Left cardiac atrium (tissue), 4 donors: Measurements from ENCODE around the gene LRRC7. TPM values are rescaled to one million over a fixed set of nuclear protein-coding genes. Genes with fewer than 3 reads are reported as not detected.
"Not testable (repeated sequence)": the region's sequence is repeated elsewhere in the genome, so short reads cannot be mapped to it uniquely, and the experiment has no call there.

ENCODE experiments used
- ATAC-seq, 2 donors: fragments of 200-7000 bp; cut with Tn5 transposase; one replicate each; pipeline ENCODE4 v1.9.1; 2020; ENCODE audit warnings: mild to moderate bottlenecking in 2 of 2, moderate library complexity in 2 of 2
- DNase-seq: peaks from one replicate; pipeline ENCODE4 v3.0.0-alpha.2; 2020
- intact Hi-C, 2 donors: fragments of 100-400 bp; cut with DNase I; formaldehyde crosslinking; loops; one replicate each; pipeline versions ENCODE4 v1.14.1 to v1.15.1; 2022 to 2023
- total RNA-seq, 2 donors: library from RNA; stranded (reverse); fragmentation: NEBNext Ultra II Directional; extraction: Animal tissue kit (Norgen Biotek cat#: 25700); gene quantifications; one replicate each; pipeline ENCODE4 v1.2.1, GENCODE V29; 2021
- donor health status: DM: no; HTN: yes; CAD: no.
- donor health status: DM: no; HTN: yes; CAD: no; lungs with severe emphysema.
- donor health status: DM: yes; HTN: yes; CAD: no.
- donor health status: Dilated cardiomyopathy.

LRRC7 gene
- total RNA-seq, 2 donors from 2014 or later = 5.7 to 6.2 TPM

DNA sequence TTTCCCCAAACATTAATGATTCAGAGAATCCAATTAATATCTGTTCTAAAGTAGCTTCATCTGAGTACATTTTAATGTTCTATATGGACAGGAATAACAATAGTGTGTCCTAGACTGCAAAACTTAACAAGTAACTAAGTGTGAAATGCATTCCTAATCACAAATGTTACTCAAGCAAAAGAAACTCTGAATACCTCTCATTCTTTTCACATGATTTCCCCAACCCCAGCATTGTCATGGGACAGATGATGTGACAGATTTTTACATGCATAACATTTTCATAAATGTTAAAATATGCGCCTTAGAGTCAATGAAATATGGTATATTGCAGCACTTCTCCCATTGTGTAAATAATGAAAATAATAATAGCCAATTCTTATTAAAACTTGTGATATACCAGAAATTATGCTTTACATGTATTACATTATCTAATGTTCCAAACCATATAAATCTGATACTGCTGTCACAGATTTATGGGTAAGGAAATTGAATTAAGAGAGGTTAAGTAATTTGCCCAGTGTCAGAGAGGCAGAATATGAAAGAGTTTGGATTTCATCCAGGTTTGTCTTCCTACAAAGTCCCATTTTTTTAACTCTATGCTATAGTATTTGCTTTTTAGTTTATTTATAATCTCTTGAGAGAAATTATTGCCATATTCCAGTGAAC is 269.4 kb downstream of the LRRC7 start:
- DNase-seq = no peak
- intact Hi-C loops = no loop called here
- ATAC-seq = no peak

DNA sequence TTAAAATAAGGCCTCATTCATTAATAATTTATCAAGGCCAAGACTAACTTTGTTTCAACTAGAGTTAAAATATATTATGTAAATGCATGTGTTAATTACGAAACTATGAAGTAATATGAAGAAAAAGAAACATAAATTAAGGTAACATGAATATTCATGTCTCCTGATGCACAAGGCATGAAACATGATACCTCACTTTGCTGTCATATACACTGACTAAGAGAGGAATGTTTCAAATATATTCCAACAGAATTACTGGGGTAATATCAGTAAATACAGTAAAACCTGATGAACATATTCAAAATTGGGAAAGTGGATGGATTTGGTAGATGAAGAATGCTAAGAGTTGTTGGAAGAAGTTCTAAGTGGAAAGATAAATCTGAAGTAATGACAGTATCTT is 274.6 kb downstream of the LRRC7 start:
- intact Hi-C loops = no loop called here
- no peak for ATAC-seq

DNA sequence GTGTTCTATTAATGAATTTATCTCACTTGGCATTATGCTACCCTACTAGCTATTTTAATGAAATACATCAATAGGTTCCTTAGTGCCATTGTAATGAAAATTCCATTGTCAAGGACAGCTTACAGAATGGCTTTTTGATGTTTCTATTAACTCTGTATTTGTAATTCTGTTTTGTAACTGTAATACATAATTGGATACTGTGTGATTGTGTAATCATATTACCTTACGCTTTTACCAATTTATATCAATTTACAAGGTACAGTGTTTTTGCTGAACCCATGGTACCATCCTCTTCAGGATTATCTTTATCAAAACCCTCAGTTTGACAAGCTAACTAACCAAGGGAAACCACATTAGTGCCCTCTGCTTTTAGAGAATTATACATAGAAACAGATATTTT is 277.9 kb downstream of the LRRC7 start:
- DNase-seq = no peak
- intact Hi-C loops = no loop called here
- no peak for ATAC-seq

More for the DNA sequence above, 274.6 kb downstream of the LRRC7 start:
- DNase-seq = no peak

DNA sequence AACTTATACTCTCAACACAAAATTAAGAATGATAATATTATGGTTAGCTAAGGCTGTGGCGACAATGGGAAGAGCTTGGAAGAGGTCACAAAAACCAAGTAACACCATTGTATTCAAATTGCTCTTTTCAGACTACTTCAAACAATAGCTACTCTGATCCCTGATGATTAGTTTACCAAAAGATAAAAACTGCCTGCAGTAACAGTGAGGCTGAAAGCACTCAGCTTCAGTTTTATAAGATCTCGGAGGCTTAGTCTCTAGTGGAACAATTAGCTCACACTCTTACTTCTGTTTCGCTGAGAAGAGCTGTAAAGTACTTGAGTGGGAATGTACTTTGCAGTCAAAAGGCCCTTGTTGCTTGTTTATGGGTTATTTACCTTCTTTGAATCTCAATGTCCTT is 278.5 kb downstream of the LRRC7 start:
- no peak for DNase-seq
- intact Hi-C loops = no loop called here
- ATAC-seq = no peak

DNA sequence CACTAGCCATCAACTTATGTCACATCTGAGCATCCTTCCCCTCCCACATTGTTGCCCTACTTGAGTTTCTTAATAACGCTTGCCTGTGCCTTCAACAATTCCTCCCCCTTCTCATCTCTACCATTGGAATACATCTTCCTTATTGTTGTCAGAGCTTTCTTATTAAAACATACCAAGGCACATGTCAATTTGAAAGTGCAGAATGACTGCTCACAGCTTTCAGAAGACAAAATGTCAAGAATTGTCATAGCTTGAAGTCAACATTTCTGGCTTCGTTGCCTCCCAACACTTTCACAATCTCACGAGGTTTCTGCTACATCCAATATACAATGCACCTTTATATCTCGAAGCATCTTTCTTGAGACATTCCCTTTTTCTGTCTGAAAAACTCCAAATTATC is 279.9 kb downstream of the LRRC7 start:
- ATAC-seq (no peak), DNase-seq (no peak)
- intact Hi-C loops = no loop called here

DNA sequence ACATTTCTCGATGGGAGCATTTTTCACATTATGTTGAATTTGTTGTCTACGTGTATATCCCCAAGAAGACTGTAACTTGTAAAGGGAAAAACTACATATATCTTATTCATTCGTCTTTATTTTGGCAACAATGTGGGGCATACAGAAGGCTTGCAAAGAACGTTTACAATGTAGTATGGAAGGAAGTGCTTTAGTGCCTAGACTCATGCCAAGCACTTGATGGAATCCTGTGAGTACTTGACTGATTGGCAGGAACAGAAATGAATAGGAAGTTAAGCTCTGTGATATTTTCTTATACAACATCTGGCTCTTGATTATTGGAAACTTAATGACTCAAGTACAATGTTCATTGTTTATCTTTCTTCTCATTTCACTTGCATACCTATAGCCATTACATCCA is 284.4 kb downstream of the LRRC7 start:
- intact Hi-C loops = no loop called here
- ATAC-seq = no peak
- no peak for DNase-seq

DNA sequence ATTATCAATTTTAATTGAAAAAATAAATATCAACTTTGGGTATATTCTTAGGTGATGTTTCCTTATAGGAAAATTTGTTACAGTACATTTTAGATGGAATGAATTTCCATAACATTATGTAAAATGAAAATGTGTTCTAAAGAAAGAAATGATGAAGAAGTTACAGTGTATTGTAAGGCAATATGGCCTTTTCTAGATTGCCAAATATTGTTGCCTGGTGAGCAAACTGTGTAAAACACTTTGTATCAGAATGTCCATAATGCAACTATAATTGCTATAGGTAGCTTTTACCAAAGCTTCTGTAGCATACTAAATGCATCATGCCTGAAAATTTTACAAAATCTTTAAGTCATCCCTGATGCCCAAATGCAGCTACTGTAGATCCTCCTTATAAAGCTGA is 285.0 kb downstream of the LRRC7 start:
- DNase-seq (no peak), ATAC-seq (no peak)
- intact Hi-C loops = no loop called here

DNA sequence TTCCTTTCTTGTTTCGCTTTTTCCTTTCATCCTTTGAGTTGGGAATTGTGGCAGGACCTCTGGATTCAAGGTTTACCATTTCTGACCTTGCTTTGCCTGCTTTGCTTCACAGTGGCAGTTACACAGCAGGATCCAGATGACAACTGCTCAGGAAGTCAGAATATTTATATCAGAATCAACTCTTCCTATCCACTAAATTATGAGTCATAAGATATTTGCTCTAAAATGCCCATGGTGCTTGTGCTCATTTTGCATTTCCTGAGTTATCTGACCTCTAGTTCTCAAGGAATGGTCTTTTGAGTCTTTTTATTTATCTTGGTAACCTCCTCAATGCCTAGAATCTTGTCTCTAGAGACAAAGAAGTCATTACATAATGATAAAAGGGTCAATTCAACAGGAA is 290.8 kb downstream of the LRRC7 start:
- no peak for ATAC-seq

DNA sequence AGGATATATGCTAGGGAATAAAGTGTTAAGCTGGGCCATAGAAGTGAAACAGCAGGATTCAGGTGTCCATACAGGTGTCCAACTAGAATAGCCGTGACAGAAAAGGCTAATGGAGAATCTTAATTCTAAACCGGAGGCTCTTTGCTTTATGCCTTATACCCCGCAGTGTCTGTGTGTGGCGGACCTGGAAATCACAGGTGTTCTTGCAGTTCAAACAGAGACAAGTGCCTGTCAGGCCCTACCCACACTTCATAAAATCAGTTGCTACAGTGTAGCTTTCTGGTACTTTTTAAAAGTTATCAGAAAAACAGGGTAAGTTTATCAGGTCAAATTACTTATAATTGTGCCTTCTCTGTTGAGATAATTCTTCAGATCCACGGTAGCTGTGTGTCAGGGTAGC is 293.9 kb downstream of the LRRC7 start:
- intact Hi-C loops = no loop called here
- no peak for DNase-seq
- ATAC-seq = no peak

More for the DNA sequence above, 290.8 kb downstream of the LRRC7 start:
- intact Hi-C loops = no loop called here
- DNase-seq = no peak

DNA sequence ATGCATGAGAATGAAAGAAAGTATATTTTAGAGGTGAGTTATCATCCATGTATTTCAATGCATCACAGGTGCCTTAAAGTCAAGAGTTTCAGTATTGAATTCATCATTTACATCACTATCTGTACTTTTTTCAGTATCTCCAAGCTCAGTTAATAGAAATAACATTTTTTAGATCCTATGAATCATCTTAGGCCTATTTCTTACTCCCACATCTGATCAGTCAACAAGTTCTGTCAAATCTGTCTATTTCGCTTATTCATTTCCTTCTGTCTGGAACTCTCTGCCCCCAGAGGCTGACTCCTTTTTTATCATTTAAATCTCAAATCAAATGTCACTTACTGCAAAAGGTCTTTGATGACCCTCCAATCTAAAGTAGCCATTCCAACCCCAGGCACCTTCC is 295.2 kb downstream of the LRRC7 start:
- no peak for ATAC-seq
- DNase-seq = no peak
- intact Hi-C loops = no loop called here

DNA sequence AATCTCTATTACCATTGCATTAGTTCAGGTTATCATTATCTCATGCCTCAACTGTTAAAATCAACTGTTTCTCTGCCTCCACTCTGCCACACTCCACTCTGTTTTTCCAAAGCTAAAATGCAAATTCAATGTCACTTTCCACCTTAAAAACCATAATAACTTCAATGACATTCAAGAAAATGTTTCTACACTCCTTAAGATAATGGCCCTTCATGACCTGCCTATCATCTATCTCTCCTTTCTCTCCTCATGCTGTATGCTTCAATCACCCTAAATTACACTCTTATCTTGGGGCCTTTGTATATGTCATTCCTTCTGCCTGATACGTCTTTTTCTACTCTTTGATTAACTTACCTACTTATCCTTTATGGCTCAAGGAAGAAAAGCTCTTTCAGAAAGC is 296.0 kb downstream of the LRRC7 start:
- intact Hi-C loops = no loop called here
- ATAC-seq = no peak
- DNase-seq = no peak

DNA sequence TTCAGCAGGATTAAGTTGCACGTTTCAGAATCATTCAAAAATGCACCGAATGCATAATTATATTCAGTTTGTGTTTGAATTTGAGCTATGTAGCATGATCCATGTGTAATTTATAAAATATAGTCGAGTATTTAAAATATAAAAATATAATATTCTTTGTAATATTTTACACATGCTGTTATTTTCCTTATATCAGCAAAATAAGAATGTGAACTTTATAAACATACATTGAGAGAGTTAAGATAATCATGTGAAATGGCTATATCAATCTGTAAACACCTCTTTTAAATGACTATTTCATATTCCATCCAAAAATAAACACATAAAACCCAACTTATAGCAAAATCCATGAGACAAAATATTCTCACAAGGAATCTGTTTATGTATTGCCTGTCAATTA is 303.7 kb downstream of the LRRC7 start:
- no peak for ATAC-seq
- intact Hi-C loops = no loop called here
- no peak for DNase-seq

DNA sequence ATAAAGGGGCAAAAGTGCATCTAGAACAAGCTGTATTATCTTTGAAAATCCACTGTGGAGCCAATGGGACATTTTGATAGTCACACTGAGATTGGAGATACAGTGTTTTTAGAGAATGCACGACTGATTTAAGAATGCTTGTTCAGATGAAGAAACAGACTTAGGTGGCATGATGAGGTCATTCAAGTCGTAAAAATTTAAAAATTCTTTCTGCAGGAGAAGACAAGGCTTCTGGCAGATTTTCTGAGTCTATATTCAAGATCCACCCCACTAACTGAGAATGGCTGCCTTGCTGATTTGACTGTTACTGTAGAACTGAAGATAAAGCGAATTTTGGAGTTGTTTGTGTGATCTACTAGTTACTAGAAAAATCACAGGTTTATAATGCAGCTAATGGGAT is 310.6 kb downstream of the LRRC7 start:
- ATAC-seq = no peak
- intact Hi-C loops = no loop called here
- DNase-seq = no peak

DNA sequence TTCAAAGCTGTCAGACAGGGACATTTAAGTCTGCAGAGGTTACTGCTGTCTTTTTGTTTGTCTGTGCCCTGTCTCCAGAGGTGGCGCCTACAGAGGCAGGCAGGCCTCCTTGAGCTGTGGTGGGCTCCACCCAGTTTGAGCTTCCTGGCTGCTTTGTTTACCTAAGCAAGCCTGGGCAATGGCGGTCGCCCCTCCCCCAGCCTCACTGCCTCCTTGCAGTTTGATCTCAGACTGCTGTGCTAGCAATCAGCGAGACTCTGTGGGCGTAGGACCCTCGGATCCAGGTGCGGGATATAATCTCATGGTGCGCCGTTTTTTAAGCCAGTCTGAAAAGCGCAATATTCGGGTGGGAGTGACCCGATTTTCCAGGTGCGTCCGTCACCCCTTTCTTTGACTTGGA is 320.3 kb downstream of the LRRC7 start:
- ATAC-seq, intact Hi-C loops, DNase-seq: not testable (repeated sequence)

DNA sequence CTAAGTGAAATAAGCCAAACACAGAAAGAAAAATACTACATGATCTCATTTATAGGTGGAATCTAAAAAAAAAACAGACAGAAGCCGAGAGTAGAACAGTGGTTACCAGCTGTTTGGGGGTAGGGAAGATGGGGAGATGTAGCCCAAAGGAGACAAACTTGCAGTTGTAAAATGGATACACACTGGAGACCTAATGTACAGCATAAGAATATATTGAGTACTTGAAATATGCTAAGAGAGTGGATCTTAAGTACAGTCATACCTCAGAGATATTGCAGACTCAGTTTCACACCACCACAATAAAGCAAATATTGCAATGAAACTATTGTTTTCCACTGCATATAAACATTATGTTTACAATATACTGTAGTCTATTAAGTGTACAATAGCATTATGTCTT is 320.9 kb downstream of the LRRC7 start:
- intact Hi-C loops = no loop called here
- ATAC-seq = no peak
- DNase-seq = no peak

DNA sequence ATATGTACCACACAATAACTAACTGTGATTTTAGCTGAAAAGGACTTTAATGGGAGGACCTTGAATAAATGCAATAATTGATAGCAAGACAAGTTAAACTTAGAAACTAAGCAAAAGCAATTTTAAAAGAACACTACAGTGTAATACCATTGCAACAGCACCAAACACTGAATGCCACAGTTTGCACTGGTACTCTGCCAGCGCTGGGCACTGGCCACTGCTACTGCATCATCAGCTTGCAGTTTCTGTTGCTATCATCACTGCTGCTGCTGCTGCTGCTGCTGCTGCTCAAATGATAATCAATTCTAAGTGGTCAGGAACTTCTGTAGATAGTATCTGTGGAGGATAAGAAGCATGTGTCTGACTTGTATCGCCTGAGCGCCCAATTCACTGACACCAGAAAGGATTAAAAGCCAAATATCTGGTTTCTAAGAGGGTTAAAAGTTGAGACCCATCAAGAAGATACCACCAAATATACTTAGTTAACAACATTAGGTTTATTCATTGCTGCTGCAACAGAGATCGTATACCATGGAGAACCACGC is 330.8 kb downstream of the LRRC7 start:
- DNase-seq (no peak), ATAC-seq (no peak)
- intact Hi-C loops = no loop called here

DNA sequence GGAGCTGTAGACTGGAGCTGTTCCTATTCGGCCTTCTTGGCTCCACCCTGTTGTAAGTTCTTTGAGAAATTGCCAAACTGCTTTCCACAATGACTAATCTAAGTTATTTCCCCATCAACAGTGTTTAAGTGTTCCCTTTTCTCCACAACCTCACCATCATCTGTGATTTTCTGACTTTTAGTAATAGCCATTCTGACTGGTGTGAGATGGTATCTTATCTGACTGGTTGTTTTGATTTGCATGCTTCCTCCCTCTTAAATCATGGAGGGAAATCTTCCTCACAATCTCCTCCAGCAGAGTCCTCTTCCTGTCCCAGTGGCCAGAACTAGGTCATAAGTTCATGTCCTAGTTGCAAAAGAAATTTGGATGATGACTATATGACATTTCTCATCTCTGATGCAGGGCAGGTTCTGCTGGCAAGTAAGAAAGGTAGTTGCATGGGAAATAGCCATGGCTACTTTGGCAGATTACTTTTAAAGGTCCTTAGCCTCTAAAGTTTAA is 343.6 kb downstream of the LRRC7 start:
- intact Hi-C loops = no loop called here
- ATAC-seq (peak; percentile 71 to 87), DNase-seq (no peak)

DNA sequence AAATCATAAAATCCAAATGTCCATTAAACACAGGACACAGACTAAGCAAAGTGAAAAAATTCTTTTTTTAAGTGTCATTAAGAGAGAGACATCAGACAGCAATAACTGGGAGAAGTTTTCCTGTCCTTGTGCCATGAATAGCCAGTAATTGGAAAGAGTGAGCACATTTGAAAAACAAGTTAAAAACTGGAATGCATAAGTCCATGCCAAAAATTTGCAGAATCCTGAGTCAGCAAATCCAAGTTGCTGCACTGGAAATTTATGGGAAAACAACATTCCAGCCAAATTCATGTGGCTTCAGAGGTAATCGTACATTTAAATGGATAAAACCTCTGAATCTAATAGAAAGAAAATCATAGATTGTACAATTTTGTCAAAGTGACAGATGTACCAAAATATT is 346.3 kb downstream of the LRRC7 start:
- DNase-seq (no peak), ATAC-seq (peak; percentile 44 to 49)
- intact Hi-C loops = no loop called here

DNA sequence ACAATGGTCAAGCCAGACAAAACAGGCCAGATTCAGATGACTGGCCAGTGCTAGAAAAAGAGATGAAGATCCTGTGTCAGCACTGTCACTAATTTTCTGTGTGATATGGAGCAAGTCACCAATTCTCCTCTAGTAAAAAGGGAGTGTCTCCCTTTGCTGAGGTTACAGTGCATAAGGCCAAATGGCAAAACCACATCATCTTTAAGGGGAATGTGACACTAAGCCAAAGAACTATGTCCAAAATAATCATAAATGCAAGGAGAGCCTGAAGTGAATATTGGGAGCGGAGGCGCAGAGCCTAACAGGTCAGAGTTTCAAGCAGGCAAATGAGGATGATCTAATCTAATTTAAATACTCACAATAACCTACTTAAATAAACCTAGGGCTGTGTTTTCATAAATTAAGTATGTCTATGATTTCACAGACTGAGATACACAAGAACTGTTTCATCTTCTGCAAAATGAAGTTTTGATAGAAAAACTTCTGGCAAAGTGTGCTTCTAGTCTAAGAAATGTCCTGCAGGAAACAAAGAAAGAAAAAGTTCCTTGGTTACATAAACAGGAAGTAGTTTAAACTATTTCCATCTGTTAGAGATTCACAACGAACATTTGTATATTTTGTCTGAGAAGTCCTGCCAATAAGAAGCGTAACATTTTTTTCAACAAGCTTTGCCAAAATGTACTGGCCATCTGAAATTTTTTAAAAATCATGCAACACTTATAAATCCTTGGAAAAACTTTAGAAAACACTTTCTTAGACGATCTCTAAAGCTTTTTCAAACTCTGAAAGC is 347.4 kb downstream of the LRRC7 start:
- DNase-seq (no peak), ATAC-seq (peak in 1 of 2 donors; percentile 18)
- intact Hi-C loops = no loop called here

DNA sequence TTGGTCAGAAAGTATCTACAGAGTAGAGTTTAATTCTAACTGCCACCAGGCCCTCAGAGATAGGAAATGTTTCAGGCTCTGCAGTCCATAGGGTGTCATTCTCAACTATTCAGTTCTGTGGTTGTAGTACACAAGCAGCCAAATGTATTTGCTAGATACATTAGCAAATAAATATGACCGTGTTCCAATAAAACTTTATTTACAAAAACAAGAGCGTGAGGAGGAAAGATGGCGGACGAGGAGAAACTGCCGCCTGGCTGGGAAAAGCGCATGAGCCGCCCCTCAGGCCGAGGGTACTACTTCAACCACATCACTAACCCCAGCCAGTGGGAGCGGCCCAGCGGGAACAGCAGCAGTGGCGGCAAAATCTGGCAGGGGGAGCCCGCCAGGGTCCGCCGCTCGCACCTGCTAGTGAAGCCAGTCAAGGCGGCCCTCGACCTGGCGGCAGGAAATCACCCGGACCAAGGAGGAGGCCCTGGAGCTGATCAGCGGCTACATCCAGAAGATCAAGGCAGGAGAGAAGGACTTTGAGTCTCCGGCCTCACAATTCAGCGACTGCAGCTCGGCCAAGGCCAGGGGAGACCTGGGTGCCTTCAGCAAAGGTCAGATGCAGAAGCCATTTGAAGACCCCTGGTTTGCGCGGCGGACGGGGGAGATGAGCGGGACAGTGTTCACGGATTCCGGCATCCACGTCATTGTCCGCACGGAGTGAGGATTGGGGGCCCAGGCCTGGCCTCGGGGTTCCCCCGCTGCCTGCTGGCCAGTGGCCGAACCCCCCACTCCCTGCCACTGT is 351.6 kb downstream of the LRRC7 start:
- DNase-seq (no peak), ATAC-seq (no peak)
- intact Hi-C loops = no loop called here
